A549 (cell line): ENCODE results near the gene CSMD2. TPM values are rescaled to one million over a fixed set of nuclear protein-coding genes. Genes with fewer than 3 reads are reported as not detected.

ENCODE experiments used
- ATAC-seq, 2 experiments: fragments of 200-7000 bp in 1 of 2; fragments of >200 bp in 1 of 2; cut with Nextera tagmentation in 1 of 2; cut with Tn5 transposase in 1 of 2; 3 replicates each; pipeline versions ENCODE4 v1.8.0 to v1.9.1; 2018 to 2020; ENCODE audit warnings: mild to moderate bottlenecking in 1 of 2, moderate library complexity in 1 of 2
- CTCF ChIA-PET: fragments of 300-600 bp; sonication (Branson Sonifier 250); formaldehyde crosslinking; extraction: SDS; loops from one replicate; lab custom pipeline; 2021; ENCODE audit warnings: antibody characterized with exemption, inconsistent platforms; lab: Yijun Ruan, JAX
- POLR2A ChIA-PET: fragments of 350-600 bp; formaldehyde crosslinking; extraction: SDS; loops from one replicate; lab custom pipeline; 2021; ENCODE audit warnings: antibody characterized with exemption, inconsistent platforms; lab: Yijun Ruan, JAX
- DNase-seq, 2 experiments: peaks; one replicate each; pipeline versions ENCODE4 v3.0.0 to v3.0.0-alpha.2; 2011 to 2016; ENCODE audit warnings: low read depth in 1 of 2, low spot score in 1 of 2
- FAIRE-seq: peaks from 2 replicates; lab custom pipeline; 2011; peaks lifted over from hg19 to GRCh38; lab: Jason Lieb, UNC
- H3K27ac ChIP-seq, 2 experiments: fragments of >200 bp; sonication (Bioruptor Twin); formaldehyde crosslinking; 3 replicates each; pipeline ENCODE4 v1.5.1; 2016 to 2017
- H3K4me1 ChIP-seq: fragments of >200 bp; sonication (Bioruptor Twin); formaldehyde crosslinking; 3 replicates; pipeline ENCODE4 v1.6.1; 2016
- H3K4me2 ChIP-seq: fragments of >200 bp; sonication (Bioruptor Twin); formaldehyde crosslinking; 3 replicates; pipeline ENCODE4 v1.6.1; 2016
- H3K4me3 ChIP-seq: fragments of >200 bp; sonication (Bioruptor Twin); formaldehyde crosslinking; 3 replicates; pipeline ENCODE4 v1.5.1; 2016
- H3K9me3 ChIP-seq: fragments of >200 bp; sonication (Bioruptor Twin); formaldehyde crosslinking; 3 replicates; pipeline ENCODE4 v1.6.1; 2016
- CTCF ChIP-seq: fragments of >200 bp; sonication (Bioruptor Twin); formaldehyde crosslinking; IDR thresholded peaks from 3 replicates; pipeline ENCODE4 v1.5.1; 2016
- EHF ChIP-seq: fragments of 250-450 bp; sonication (Bioruptor Pico); IDR thresholded peaks from 2 replicates; pipeline ENCODE4 v1.5.0; 2020; ENCODE audit warnings: mild to moderate bottlenecking
- ELK1 ChIP-seq: fragments of 150-350 bp; IDR thresholded peaks from 2 replicates; pipeline ENCODE4 v1.6.1; 2014; ENCODE audit warnings: low read depth, mild to moderate bottlenecking, low read length
- EP300 ChIP-seq, 2 experiments: fragments of >200 bp; sonication (Bioruptor Twin); formaldehyde crosslinking; IDR thresholded peaks; 2 replicates in 1 of 2; 3 replicates in 1 of 2; pipeline ENCODE4 v1.6.1; 2016 to 2017
- GATA3 ChIP-seq: IDR thresholded peaks from 2 replicates; pipeline ENCODE4 v1.6.1; 2012; ENCODE audit warnings: borderline replicate concordance
- HOXB13 ChIP-seq: fragments of 250-450 bp; sonication (Bioruptor Pico); IDR thresholded peaks from 2 replicates; pipeline ENCODE4 v1.5.0; 2020; ENCODE audit warnings: low read depth, mild to moderate bottlenecking, moderate library complexity
- HOXB5 ChIP-seq: fragments of 250-450 bp; sonication (Bioruptor Pico); IDR thresholded peaks from 2 replicates; pipeline ENCODE4 v1.5.0; 2020; ENCODE audit warnings: mild to moderate bottlenecking, moderate library complexity
- JUN ChIP-seq, 2 experiments: fragments of >200 bp; sonication (Bioruptor Twin); formaldehyde crosslinking; IDR thresholded peaks; 2 replicates in 1 of 2; 3 replicates in 1 of 2; pipeline ENCODE4 v1.6.1; 2016 to 2017
- KDM1A ChIP-seq: fragments of 200-600 bp; sonication (generic); IDR thresholded peaks from 2 replicates; pipeline ENCODE4 v1.6.1; 2016; ENCODE audit warnings: low read depth, mild to moderate bottlenecking
- KDM5A ChIP-seq: fragments of 200-600 bp; sonication (generic); IDR thresholded peaks from 2 replicates; pipeline ENCODE4 v1.6.1; 2016; ENCODE audit warnings: antibody characterized with exemption, mild to moderate bottlenecking
- MAX ChIP-seq: IDR thresholded peaks from 2 replicates; pipeline ENCODE4 v1.6.1; 2012
- NPAS2 ChIP-seq: fragments of 250-450 bp; sonication (Bioruptor Pico); IDR thresholded peaks from 2 replicates; pipeline ENCODE4 v1.8.0; 2022; ENCODE audit warnings: mild to moderate bottlenecking, moderate library complexity, borderline replicate concordance
- NR3C1 ChIP-seq: fragments of >200 bp; sonication (Bioruptor Twin); formaldehyde crosslinking; IDR thresholded peaks from 3 replicates; pipeline ENCODE4 v1.6.1; 2017
- PBX3 ChIP-seq: IDR thresholded peaks from 2 replicates; pipeline ENCODE4 v1.6.1; 2012
- RAD21 ChIP-seq, 2 experiments: fragments of >200 bp in 1 of 2; sonication (Bioruptor Twin) in 1 of 2; formaldehyde crosslinking in 1 of 2; IDR thresholded peaks in 1 of 2; conservative IDR thresholded peaks in 1 of 2; 2 replicates in 1 of 2; 3 replicates in 1 of 2; pipeline ENCODE4 v1.6.1; 2012 to 2018; ENCODE audit warnings: inconsistent platforms in 1 of 2
- SMC3 ChIP-seq: fragments of >200 bp; sonication (Bioruptor Twin); formaldehyde crosslinking; IDR thresholded peaks from 3 replicates; pipeline ENCODE4 v1.6.1; 2018; ENCODE audit warnings: inconsistent platforms
- SREBF2 ChIP-seq: fragments of 450-650 bp; IDR thresholded peaks from 2 replicates; pipeline ENCODE4 v1.6.1; 2014; ENCODE audit warnings: mild to moderate bottlenecking, moderate library complexity
- TFCP2L1 ChIP-seq: fragments of 250-450 bp; sonication (Bioruptor Pico); IDR thresholded peaks from 2 replicates; pipeline ENCODE4 v1.5.0; 2021; ENCODE audit warnings: mild to moderate bottlenecking
- ZC3H11A ChIP-seq: fragments of 450-650 bp; IDR thresholded peaks from 2 replicates; pipeline ENCODE4 v1.6.1; 2014; ENCODE audit warnings: antibody characterized with exemption, mild to moderate bottlenecking
- WGBS: methylation state at CpG from one replicate; pipeline ENCODE4 v1.1.6; 2017; ENCODE audit errors: missing lambda C conversion rate; 5-methylcytosine and 5-hydroxymethylcytosine counted together
- polyA plus RNA-seq, 4 experiments: library from polyadenylated mRNA; depleted of rRNA in 3 of 4; stranded (reverse); fragments of >200 nt; fragmentation: RNase III in 1 of 4; extraction: RNeasy Plus Mini Kit Qiagen cat#74134 plus additional on column Dnase treatment in 1 of 4; gene quantifications; 2 replicates in 3 of 4; 3 replicates in 1 of 4; pipeline ENCODE4 v1.2.3, GENCODE V29; 2011 to 2017

The CSMD2 gene
- polyA plus RNA-seq, 2 of the 4 experiments (the other 2 are of a cell fraction), result not detected

GRCh38 chr1:33470495-33471012 lies 694.5 kb downstream of the CSMD2 start:
- Histone ChIP-seq H3K9me3 (no peaks in the 10 kb centered on the region), H3K4me2 (0 out of 3 replicates have a peak overlapping the region, but pooled peaks have one; percentile 35), H3K4me3 (no peak overlapping the region), H3K27ac (no peak overlapping the region), H3K4me1 (peaks cover 9% of the 10 kb centered on the region)
- 9% methylated on average over 11 of the region's 11 CpGs for WGBS
- DNase-seq (peak; percentile 68 to 72), FAIRE-seq (no peak)
- POLR2A ChIA-PET, result no interaction called here
- TF ChIP-seq CTCF (peak; percentile 73), SMC3 (peak; percentile 54; the same call in 2 of the 3 replicates), ZC3H11A (no peak), RAD21 (conservative IDR thresholded peaks at IDR 0.05 in 1 of 2, IDR thresholded peaks at IDR 0.05 in 1 of 2) (peak; percentile 77 to 82)
- TF ChIP-seq, all 56 proteins: peak for 3
- CTCF ChIA-PET, result interaction anchor here (0.7 to 8.3 kb wide), 30 partner anchors 9 to 381 kb away, joined by 3 to 74 read pairs (median 4); no protein-coding TSS in a partner anchor
- peak; percentile 71 to 76 for ATAC-seq

- no peak for ATAC-seq
Measured at GRCh38 chr1:33469691-33470090, 695.3 kb downstream of the CSMD2 start.

GRCh38 chr1:33468967-33469366 lies 696.1 kb downstream of the CSMD2 start:
- Histone ChIP-seq H3K4me2 (no peak overlapping the region), H3K4me1 (peaks cover 9% of the 10 kb centered on the region), H3K27ac (no peak overlapping the region), H3K9me3 (no peaks in the 10 kb centered on the region), H3K4me3 (no peak overlapping the region)
- FAIRE-seq (no peak), DNase-seq (no peak), ATAC-seq (no peak)
- WGBS, result 57% methylated on average over 3 of the region's 3 CpGs
- ChIA-PET CTCF (interaction anchor here (0.9 to 8.3 kb wide), 4 partner anchors 9 to 327 kb away, joined by 3 to 74 read pairs (median 32); no protein-coding TSS in a partner anchor), POLR2A (no interaction called here)
- no peak for TF ChIP-seq SREBF2
- TF ChIP-seq EHF, result no peak

More at GRCh38 chr1:33469691-33470090, 695.3 kb downstream of the CSMD2 start:
- ChIA-PET POLR2A (no interaction called here), CTCF (interaction anchor here (0.7 to 8.3 kb wide), 13 partner anchors 9 to 328 kb away, joined by 3 to 74 read pairs (median 4); no protein-coding TSS in a partner anchor)
- Histone ChIP-seq H3K27ac (no peak overlapping the region), H3K4me1 (peaks cover 9% of the 10 kb centered on the region)
- no peak for DNase-seq
- TF ChIP-seq KDM1A (no peak), EP300 (IDR thresholded peaks at IDR 0.05) (no peak), NPAS2 (no peak), SMC3 (no peak), PBX3 (no peak), JUN (IDR thresholded peaks at IDR 0.05) (no peak), ELK1 (no peak), GATA3 (no peak), HOXB13 (CRISPR knock-in tag) (no peak), TFCP2L1 (CRISPR knock-in tag) (no peak), NR3C1 (no peak), KDM5A (no peak), MAX (no peak), HOXB5 (CRISPR knock-in tag) (no peak)
- TF ChIP-seq, all 56 proteins: peak for 0
- Histone ChIP-seq H3K4me2 (no peak overlapping the region), H3K9me3 (no peaks in the 10 kb centered on the region), H3K4me3 (no peak overlapping the region)
- FAIRE-seq, result no peak
- 97% methylated on average over 2 of the region's 2 CpGs for WGBS
